Choroid plexus epithelial cell (primary cell): ENCODE results near the gene ZPLD1.
A peak's percentile ranks its signal among the peaks of the same experiment; 100 is the strongest.

Source experiments
- DNase-seq: peaks from one replicate; pipeline ENCODE4 v3.0.0-alpha.2; 2010; ENCODE audit warnings: low read depth
- H3K4me3 ChIP-seq: 2 replicates; pipeline ENCODE4 v1.5.1; 2011; ENCODE audit warnings: low read depth, mild to moderate bottlenecking, control low read depth, low read length, moderate library complexity
- CTCF ChIP-seq: conservative IDR thresholded peaks from 2 replicates; pipeline ENCODE4 v1.5.1; 2011; ENCODE audit warnings: low read depth, mild to moderate bottlenecking, control low read depth, inconsistent platforms, low read length, moderate library complexity

ZPLD1 gene

GRCh38 chr3:102444101-102444500 is 9.3 kb downstream of the ZPLD1 start:
- no peak for TF ChIP-seq CTCF
- DNase-seq, result peak; percentile 54
- no peak overlapping the region for H3K4me3 ChIP-seq

GRCh38 chr3:102447272-102447671 is 12.5 kb downstream of the ZPLD1 start:
- DNase-seq, result peak; percentile 87
- TF ChIP-seq CTCF, result no peak
- H3K4me3 ChIP-seq, result no peak overlapping the region

GRCh38 chr3:102449341-102449740 is 14.5 kb downstream of the ZPLD1 start:
- DNase-seq, result peak; percentile 30
- TF ChIP-seq CTCF, result no peak

GRCh38 chr3:102449930-102450329 is 15.1 kb downstream of the ZPLD1 start:
- DNase-seq, result no peak
- no peak overlapping the region for H3K4me3 ChIP-seq
- TF ChIP-seq CTCF, result no peak

More at GRCh38 chr3:102449341-102449740, 14.5 kb downstream of the ZPLD1 start:
- no peak overlapping the region for H3K4me3 ChIP-seq

GRCh38 chr3:102450976-102451375 is 16.2 kb downstream of the ZPLD1 start:
- DNase-seq, result no peak
- no peak overlapping the region for H3K4me3 ChIP-seq
- no peak for TF ChIP-seq CTCF

- TF ChIP-seq CTCF, result no peak
- no peak overlapping the region for H3K4me3 ChIP-seq
- DNase-seq, result no peak
These were observed 16.7 kb downstream of the ZPLD1 start for GRCh38 chr3:102451543-102451942.

GRCh38 chr3:102454181-102454580 is 19.4 kb downstream of the ZPLD1 start:
- no peak for TF ChIP-seq CTCF
- DNase-seq, result no peak

More at GRCh38 chr3:102454181-102454580, 19.4 kb downstream of the ZPLD1 start:
- no peak overlapping the region for H3K4me3 ChIP-seq
